Keratinocyte (primary cell): ENCODE data around the gene CD44. TPM values are rescaled to one million over a fixed set of nuclear protein-coding genes. Genes with fewer than 3 reads are reported as not detected.

Experiments used
- DNase-seq: peaks from one replicate; pipeline ENCODE4 v3.0.0-alpha.2; 2011; ENCODE audit warnings: low read depth, missing footprints, low spot score
- FAIRE-seq: peaks from 2 replicates; lab custom pipeline; 2011; peaks lifted over from hg19 to GRCh38; lab: Jason Lieb, UNC
- H2AFZ ChIP-seq: 2 replicates; pipeline ENCODE4 v1.6.0; 2012; ENCODE audit warnings: low read length, control low read depth, inconsistent platforms; ENCODE audit not compliant: control insufficient read depth
- H3K27ac ChIP-seq: 2 replicates; pipeline ENCODE4 v1.5.1; 2011; ENCODE audit warnings: low read length; ENCODE audit not compliant: control insufficient read depth, insufficient read depth
- H3K27me3 ChIP-seq: 3 replicates; pipeline ENCODE4 v1.6.0; 2011; ENCODE audit warnings: low read length; ENCODE audit not compliant: control insufficient read depth, insufficient read depth; ENCODE audit errors: extremely low read depth
- H3K36me3 ChIP-seq, 2 experiments: 2 replicates in 1 of 2; 3 replicates in 1 of 2; pipeline ENCODE4 v1.5.1; 2011; ENCODE audit warnings: low read length in 2 of 2, mild to moderate bottlenecking in 1 of 2; ENCODE audit not compliant: control insufficient read depth in 2 of 2, insufficient read depth in 2 of 2; ENCODE audit errors: extremely low read depth in 1 of 2
- H3K4me1 ChIP-seq: 3 replicates; pipeline ENCODE4 v1.5.1; 2011; ENCODE audit warnings: low read length; ENCODE audit not compliant: control insufficient read depth, insufficient read depth; ENCODE audit errors: extremely low read depth
- H3K4me2 ChIP-seq: 3 replicates; pipeline ENCODE4 v1.6.0; 2011; ENCODE audit warnings: low read depth, low read length; ENCODE audit not compliant: control insufficient read depth, insufficient read depth; ENCODE audit errors: extremely low read depth
- H3K4me3 ChIP-seq, 3 experiments: fragments of 200-600 bp in 1 of 3; sonication (generic) in 1 of 3; 2 replicates in 2 of 3; 3 replicates in 1 of 3; pipeline ENCODE4 v1.5.1; 2011 to 2016; ENCODE audit warnings: low read length in 3 of 3, mild to moderate bottlenecking in 3 of 3, control low read depth in 2 of 3, inconsistent platforms in 1 of 3, low read depth in 1 of 3, mixed read lengths in 1 of 3, mixed run types in 1 of 3, moderate library complexity in 1 of 3; ENCODE audit not compliant: control insufficient read depth in 2 of 3, insufficient read depth in 2 of 3; ENCODE audit errors: extremely low read depth in 1 of 3
- H3K79me2 ChIP-seq: 2 replicates; pipeline ENCODE4 v1.6.0; 2012; ENCODE audit warnings: low read length; ENCODE audit not compliant: control insufficient read depth, insufficient read depth
- H3K9ac ChIP-seq: 3 replicates; pipeline ENCODE4 v1.6.0; 2011; ENCODE audit warnings: low read length; ENCODE audit not compliant: control insufficient read depth, insufficient read depth; ENCODE audit errors: extremely low read depth
- H3K9me1 ChIP-seq: 3 replicates; pipeline ENCODE4 v1.6.0; 2011; ENCODE audit warnings: low read length; ENCODE audit not compliant: control insufficient read depth, insufficient read depth; ENCODE audit errors: extremely low read depth
- H3K9me3 ChIP-seq: 2 replicates; pipeline ENCODE4 v1.5.1; 2012; ENCODE audit warnings: low read depth, low read length; ENCODE audit not compliant: control insufficient read depth
- H4K20me1 ChIP-seq: 3 replicates; pipeline ENCODE4 v1.6.0; 2011; ENCODE audit warnings: low read length; ENCODE audit not compliant: control insufficient read depth, insufficient read depth; ENCODE audit errors: extremely low read depth
- CTCF ChIP-seq, 3 experiments: IDR thresholded peaks in 1 of 3; conservative IDR thresholded peaks in 1 of 3; optimal IDR thresholded peaks in 1 of 3; 2 replicates in 2 of 3; 3 replicates in 1 of 3; pipeline versions ENCODE3 to v1.5.1; 2011; ENCODE audit warnings: low read length in 3 of 3, mild to moderate bottlenecking in 3 of 3, moderate library complexity in 2 of 3, control low read depth in 1 of 3, inconsistent platforms in 1 of 3; ENCODE audit not compliant: insufficient read depth in 2 of 3; ENCODE audit errors: extremely low read depth in 1 of 3
- EZH2 ChIP-seq: IDR thresholded peaks from one replicate; pipeline ENCODE4 v1.6.1; 2012; ENCODE audit warnings: inconsistent platforms, mild to moderate bottlenecking, low read length, moderate library complexity
- dilution Hi-C: fragments of 300-500 bp; cut with MboI; formaldehyde crosslinking; loops from one replicate; pipeline ENCODE4 v1.7.0; 2020; ENCODE audit warnings: low sequenced_read_pairs; ENCODE audit not compliant: extremely low pct_ligation_motif_present
- polyA plus RNA-seq, 5 experiments: library from polyadenylated mRNA; depleted of rRNA in 3 of 5; stranded (reverse) in 3 of 5; stranded (forward) in 1 of 5; unstranded in 1 of 5; fragments of >200 nt; gene quantifications; 1 replicate in 1 of 5; 2 replicates in 3 of 5; 3 replicates in 1 of 5; pipeline versions ENCODE4 v1.2.1 to v1.2.3, GENCODE V29; 2011 to 2012; ENCODE audit warnings: missing spikeins in 2 of 5, low read depth in 1 of 5, low replicate concordance in 1 of 5

The CD44 gene
- polyA plus RNA-seq, 1 donor (not counting 4 experiments of a cell fraction or from before 2014, with no cell fraction given): 2,038 TPM

- dilution Hi-C loops: no loop called here
- Histone ChIP-seq H3K4me2 (no peak overlapping the region), H3K36me3 (peaks cover 34 to 63% of the 10 kb centered on the region in 2 experiments), H4K20me1 (no peaks in the 10 kb centered on the region), H3K27ac (no peak overlapping the region), H3K4me1 (no peaks in the 10 kb centered on the region), H2AFZ (no peak overlapping the region), H3K9ac (no peak overlapping the region), H3K4me3 (no peak overlapping the region), H3K27me3 (no peaks in the 10 kb centered on the region), H3K9me3 (no peaks in the 10 kb centered on the region), H3K9me1 (peaks cover 2% of the 10 kb centered on the region), H3K79me2 (peaks cover 49% of the 10 kb centered on the region)
- TF ChIP-seq EZH2: no peak
- TF ChIP-seq CTCF (optimal IDR thresholded peaks at IDR 0.05 in 1 of 3, IDR thresholded peaks at IDR 0.05 in 1 of 3, conservative IDR thresholded peaks at IDR 0.05 in 1 of 3; ENCODE audit: extremely low read depth in 1 of 3, insufficient read depth in 2 of 3, low read length in 3 of 3): no peak
- DNase-seq (no peak), FAIRE-seq (no peak)
These were observed 67.6 kb downstream of the CD44 start for GRCh38 chr11:35206616-35207015.

GRCh38 chr11:35207471-35208403 is 68.8 kb downstream of the CD44 start:
- TF ChIP-seq EZH2 (no peak), CTCF (optimal IDR thresholded peaks at IDR 0.05 in 1 of 3, IDR thresholded peaks at IDR 0.05 in 1 of 3, conservative IDR thresholded peaks at IDR 0.05 in 1 of 3; ENCODE audit: extremely low read depth in 1 of 3, insufficient read depth in 2 of 3, low read length in 3 of 3) (no peak)
- H3K9me3 ChIP-seq: no peaks in the 10 kb centered on the region
- dilution Hi-C loops: no loop called here
- FAIRE-seq (no peak), DNase-seq (no peak)
- no peak overlapping the region for H3K4me3 ChIP-seq
- H4K20me1 ChIP-seq: no peaks in the 10 kb centered on the region
- H3K4me1 ChIP-seq: no peaks in the 10 kb centered on the region
- peaks cover 34 to 59% of the 10 kb centered on the region in 2 experiments for H3K36me3 ChIP-seq
- H3K9me1 ChIP-seq: peaks cover 2% of the 10 kb centered on the region
- no peaks in the 10 kb centered on the region for H3K27me3 ChIP-seq
- no peak overlapping the region for H2AFZ ChIP-seq
- no peak overlapping the region for H3K9ac ChIP-seq
- H3K79me2 ChIP-seq: peaks cover 39% of the 10 kb centered on the region
- H3K27ac ChIP-seq: no peak overlapping the region
- no peak overlapping the region for H3K4me2 ChIP-seq
